PC-3 (cell line): ENCODE measurements around the gene PRKD2. TPM values are rescaled to one million over a fixed set of nuclear protein-coding genes. Genes with fewer than 3 reads are reported as not detected.

ENCODE experiments used
- ATAC-seq: fragments of 200-7000 bp; cut with Tn5 transposase; 2 replicates; pipeline ENCODE4 v1.9.1; 2020; ENCODE audit warnings: mild to moderate bottlenecking, moderate library complexity
- BruUV-seq: library from RNA; stranded (reverse); fragments of 400-500 nt; replicated peaks from 2 replicates; lab custom pipeline; 2021; lab: Mats Ljungman, UMichigan
- CTCF ChIA-PET: fragments of 300-600 bp; sonication (Branson Sonifier 250); formaldehyde crosslinking; loops from one replicate; lab custom pipeline; 2022; ENCODE audit warnings: antibody characterized with exemption; lab: Charles Lee
- POLR2A ChIA-PET: fragments of 300-600 bp; sonication (Branson Sonifier 250); formaldehyde crosslinking; loops from one replicate; lab custom pipeline; 2022; ENCODE audit warnings: antibody characterized with exemption; ENCODE audit not compliant: unreplicated experiment; lab: Charles Lee
- DNase-seq: peaks from one replicate; pipeline ENCODE4 v3.0.0-alpha.2; 2015
- H2AFZ ChIP-seq: fragments of 300-600 bp; sonication (generic); 2 replicates; pipeline ENCODE4 v1.6.0; 2016; ENCODE audit warnings: antibody characterized with exemption, low read length
- H3F3A ChIP-seq: fragments of 300-600 bp; sonication (generic); one replicate; pipeline ENCODE4 v1.6.0; 2017; ENCODE audit warnings: antibody characterized with exemption, low read length, control low read depth, mild to moderate bottlenecking; ENCODE audit not compliant: unreplicated experiment
- H3K27ac ChIP-seq: fragments of 300-600 bp; sonication (generic); 2 replicates; pipeline ENCODE4 v1.5.1; 2016; ENCODE audit warnings: mild to moderate bottlenecking, low read length
- H3K27me3 ChIP-seq: fragments of 300-600 bp; sonication (generic); 2 replicates; pipeline ENCODE4 v1.6.1; 2016; ENCODE audit warnings: low read length, mixed read lengths
- H3K36me3 ChIP-seq: fragments of 300-600 bp; sonication (generic); 2 replicates; pipeline ENCODE4 v1.6.1; 2016; ENCODE audit warnings: low read depth, mixed run types, low read length, mixed read lengths
- H3K4me1 ChIP-seq: fragments of 300-600 bp; sonication (generic); 2 replicates; pipeline ENCODE4 v1.5.1; 2016; ENCODE audit warnings: low read length; ENCODE audit not compliant: insufficient read depth
- H3K4me2 ChIP-seq: fragments of 300-600 bp; sonication (generic); 2 replicates; pipeline ENCODE4 v1.6.0; 2016; ENCODE audit warnings: low read length
- H3K4me3 ChIP-seq: fragments of 300-600 bp; sonication (generic); 2 replicates; pipeline ENCODE4 v1.5.1; 2016; ENCODE audit warnings: mild to moderate bottlenecking, low read length, mixed read lengths
- H3K79me2 ChIP-seq: fragments of 300-600 bp; sonication (generic); 2 replicates; pipeline ENCODE4 v1.6.1; 2017; ENCODE audit warnings: low read length, mixed read lengths
- H3K9ac ChIP-seq: fragments of 300-600 bp; sonication (generic); 2 replicates; pipeline ENCODE4 v1.6.0; 2016; ENCODE audit warnings: mild to moderate bottlenecking, low read length
- H3K9me2 ChIP-seq: fragments of 300-600 bp; sonication (generic); replicated peaks from 2 replicates; pipeline ENCODE4 v1.6.1; 2016; ENCODE audit warnings: mixed run types, low read length, mixed read lengths
- H3K9me3 ChIP-seq: fragments of 300-600 bp; sonication (generic); 2 replicates; pipeline ENCODE4 v1.6.1; 2016; ENCODE audit warnings: low read length, mixed read lengths
- H4K20me1 ChIP-seq: fragments of 300-600 bp; sonication (generic); 2 replicates; pipeline ENCODE4 v1.6.1; 2016; ENCODE audit warnings: low read length, mixed read lengths
- EZH2 ChIP-seq: fragments of 300-600 bp; sonication (generic); IDR thresholded peaks from one replicate; pipeline ENCODE4 v1.6.1; 2017; ENCODE audit warnings: antibody characterized with exemption, mild to moderate bottlenecking, low read length; ENCODE audit not compliant: unreplicated experiment
- EZH2phosphoT487 ChIP-seq: fragments of 300-600 bp; sonication (generic); IDR thresholded peaks from 2 replicates; pipeline ENCODE4 v1.6.1; 2018; ENCODE audit warnings: mild to moderate bottlenecking, antibody characterized with exemption, low read length, borderline replicate concordance
- intact Hi-C: fragments of 100-400 bp; cut with micrococcal nuclease; formaldehyde crosslinking; loops from 2 replicates; pipeline ENCODE4 v1.9.0; 2023
- total RNA-seq: library from RNA; depleted of rRNA; stranded (reverse); fragments of >200 nt; gene quantifications from 2 replicates; pipeline ENCODE4 v1.2.3, GENCODE V29; 2014
- TF ChIP-seq, protein P1 (sequence below): fragments of 300-600 bp; sonication (generic); conservative IDR thresholded peaks from 2 replicates; pipeline ENCODE4 v1.5.1; 2017; ENCODE audit warnings: antibody characterized with exemption, low read depth, mild to moderate bottlenecking, low read length

The PRKD2 gene
- total RNA-seq, 1 experiment from 2014 or later = 24.1 TPM

DNA sequence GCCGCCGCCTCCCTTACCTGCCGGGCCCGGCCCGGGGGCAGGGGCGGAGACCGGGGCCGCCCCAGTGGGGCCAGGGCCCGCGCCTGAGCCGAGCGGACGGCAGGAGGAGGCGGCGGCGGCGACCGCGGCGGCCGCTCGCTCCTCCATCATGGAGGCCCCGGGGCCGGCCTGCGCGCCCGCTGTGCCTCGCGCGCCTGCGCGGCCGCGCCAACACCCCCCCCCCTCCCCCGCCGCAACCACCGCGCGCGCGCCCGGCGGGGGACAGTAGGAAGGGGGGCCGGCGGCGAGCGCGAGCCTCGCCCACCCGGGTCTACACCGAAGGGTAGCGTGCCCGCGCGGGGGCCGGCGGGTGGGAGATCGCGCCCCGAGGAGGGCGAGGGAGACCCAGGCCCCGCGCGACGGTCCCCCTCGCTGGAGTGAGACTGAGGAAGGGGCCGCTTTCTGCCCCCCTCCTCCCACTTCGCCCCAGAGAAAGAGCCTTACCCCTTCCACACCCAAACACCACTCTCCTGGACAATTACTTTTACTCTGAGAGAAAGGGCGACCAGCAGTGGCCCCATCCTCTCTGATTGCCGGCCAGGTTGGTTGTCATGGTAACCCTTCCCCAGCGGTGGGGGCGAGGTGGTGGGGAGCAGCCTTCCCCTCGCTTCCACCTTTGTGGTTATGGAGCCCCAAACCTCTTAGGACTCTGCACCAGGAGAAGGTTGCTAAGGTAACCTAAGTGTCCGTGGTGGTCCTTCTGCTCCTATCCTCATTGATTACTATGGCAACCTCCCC is 29.6 kb upstream of the PRKD2 start, which contains the start of gene STRN4:
Gene STRN4, minus strand, starts transcription at position 170 of the 777 bp plus-strand sequence. Its CDS starts 20 bp downstream, at position 150.
- no peak within 1 kb of the TSS for H3K27ac ChIP-seq
- intact Hi-C loops = no loop called here

GRCh38 chr19:46745521-46746280 is 28.8 kb upstream of the PRKD2 start, which contains the start of gene FKRP:
TSS of gene FKRP (plus strand) at chr19:46746057. CDS start at chr19:46755451, 9,394 bp downstream.
- Histone ChIP-seq H3F3A (no peaks in the 10 kb centered on the region), H3K27me3 (no peaks in the 10 kb centered on the region), H3K9me2 (no peaks in the 10 kb centered on the region), H3K4me3 (peak within 1 kb of the TSS; percentile 97), H3K9ac (peak within 1 kb of the TSS; percentile 91), H3K9me3 (no peaks in the 10 kb centered on the region), H3K4me1 (peaks cover 9% of the 10 kb centered on the region), H4K20me1 (peaks cover 34% of the 10 kb centered on the region), H2AFZ (peak within 1 kb of the TSS; percentile 33; the same call in 1 of the 2 replicates), H3K27ac (no peak within 1 kb of the TSS), H3K79me2 (peaks cover 58% of the 10 kb centered on the region), H3K36me3 (no peaks in the 10 kb centered on the region; the same call in none of the 2 replicates), H3K4me2 (peak within 1 kb of the TSS; percentile 85)
- BruUV-seq = no TSS peak
- POLR2A ChIA-PET = no interaction called here
- peak; percentile 52 for ATAC-seq
- no peak for TF ChIP-seq EZH2
- TF ChIP-seq EZH2phosphoT487 = no peak
- TF ChIP-seq, protein P1, sequence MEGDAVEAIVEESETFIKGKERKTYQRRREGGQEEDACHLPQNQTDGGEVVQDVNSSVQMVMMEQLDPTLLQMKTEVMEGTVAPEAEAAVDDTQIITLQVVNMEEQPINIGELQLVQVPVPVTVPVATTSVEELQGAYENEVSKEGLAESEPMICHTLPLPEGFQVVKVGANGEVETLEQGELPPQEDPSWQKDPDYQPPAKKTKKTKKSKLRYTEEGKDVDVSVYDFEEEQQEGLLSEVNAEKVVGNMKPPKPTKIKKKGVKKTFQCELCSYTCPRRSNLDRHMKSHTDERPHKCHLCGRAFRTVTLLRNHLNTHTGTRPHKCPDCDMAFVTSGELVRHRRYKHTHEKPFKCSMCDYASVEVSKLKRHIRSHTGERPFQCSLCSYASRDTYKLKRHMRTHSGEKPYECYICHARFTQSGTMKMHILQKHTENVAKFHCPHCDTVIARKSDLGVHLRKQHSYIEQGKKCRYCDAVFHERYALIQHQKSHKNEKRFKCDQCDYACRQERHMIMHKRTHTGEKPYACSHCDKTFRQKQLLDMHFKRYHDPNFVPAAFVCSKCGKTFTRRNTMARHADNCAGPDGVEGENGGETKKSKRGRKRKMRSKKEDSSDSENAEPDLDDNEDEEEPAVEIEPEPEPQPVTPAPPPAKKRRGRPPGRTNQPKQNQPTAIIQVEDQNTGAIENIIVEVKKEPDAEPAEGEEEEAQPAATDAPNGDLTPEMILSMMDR = no peak
- CTCF ChIA-PET = no interaction called here
- intact Hi-C loops = no loop called here
- no peak for DNase-seq

More for the DNA sequence above, 29.6 kb upstream of the PRKD2 start, which contains the start of gene STRN4:
- CTCF ChIA-PET = no interaction called here
- POLR2A ChIA-PET = no interaction called here
- DNase-seq (peak; percentile 62), ATAC-seq (peak; percentile 60)
- Histone ChIP-seq H3F3A (no peaks in the 10 kb centered on the region), H3K4me3 (peak within 1 kb of the TSS; percentile 97), H4K20me1 (peaks cover 28% of the 10 kb centered on the region), H3K36me3 (no peaks in the 10 kb centered on the region; the same call in none of the 2 replicates), H3K9me3 (no peaks in the 10 kb centered on the region), H3K79me2 (peaks cover 50% of the 10 kb centered on the region), H2AFZ (peak within 1 kb of the TSS; percentile 33; the same call in 1 of the 2 replicates), H3K27me3 (no peaks in the 10 kb centered on the region), H3K4me1 (peaks cover 9% of the 10 kb centered on the region), H3K9me2 (no peaks in the 10 kb centered on the region), H3K9ac (peak within 1 kb of the TSS; percentile 91), H3K4me2 (peak within 1 kb of the TSS; percentile 85)
- no peak for TF ChIP-seq EZH2
- TF ChIP-seq, protein P1 = no peak
- no TSS peak for BruUV-seq
